HG02943 (cell line): Measurements from ENCODE around the gene KRTAP5-3.

Experiments used
- ATAC-seq: cut with Tn5 transposase; IDR thresholded peaks from one replicate; pipeline ENCODE4 v1.9.1; 2021; ENCODE audit warnings: mild to moderate bottlenecking, low read depth, moderate library complexity; ENCODE audit not compliant: unreplicated experiment

Gene KRTAP5-3

DNA sequence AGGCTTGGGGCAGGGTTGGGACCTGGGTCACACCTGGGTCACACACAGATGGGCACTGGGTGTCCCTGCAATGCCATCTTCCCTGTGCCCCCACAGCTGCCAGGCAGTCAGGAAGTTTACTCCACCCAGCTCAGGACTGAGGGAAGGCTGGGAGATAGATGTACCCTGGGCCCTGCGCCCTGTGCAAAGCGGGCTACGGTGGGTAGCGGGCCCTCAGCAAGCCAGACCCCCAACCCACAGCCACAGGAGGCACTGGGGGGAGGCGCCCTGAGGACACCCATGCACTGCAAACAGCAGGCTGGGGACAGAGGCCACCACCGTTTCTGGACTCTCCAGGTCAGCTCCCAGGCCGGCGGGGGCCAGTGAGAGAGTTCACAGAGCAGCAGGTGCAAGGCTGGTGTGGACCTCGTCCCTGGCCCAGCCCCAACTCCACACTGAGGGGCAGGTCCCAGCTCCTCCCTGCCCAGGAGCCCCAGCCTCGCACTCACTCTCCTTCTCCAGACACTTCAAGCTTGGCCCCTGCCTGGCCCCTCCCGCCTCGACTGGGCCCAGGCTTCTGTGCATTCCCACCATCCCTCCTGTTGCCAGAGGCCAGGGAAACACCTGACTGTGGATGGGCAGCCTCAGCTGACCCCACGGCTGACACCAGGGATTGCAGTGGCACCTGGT lies 41.1 kb downstream of the KRTAP5-3 start:
- no peak for ATAC-seq

DNA sequence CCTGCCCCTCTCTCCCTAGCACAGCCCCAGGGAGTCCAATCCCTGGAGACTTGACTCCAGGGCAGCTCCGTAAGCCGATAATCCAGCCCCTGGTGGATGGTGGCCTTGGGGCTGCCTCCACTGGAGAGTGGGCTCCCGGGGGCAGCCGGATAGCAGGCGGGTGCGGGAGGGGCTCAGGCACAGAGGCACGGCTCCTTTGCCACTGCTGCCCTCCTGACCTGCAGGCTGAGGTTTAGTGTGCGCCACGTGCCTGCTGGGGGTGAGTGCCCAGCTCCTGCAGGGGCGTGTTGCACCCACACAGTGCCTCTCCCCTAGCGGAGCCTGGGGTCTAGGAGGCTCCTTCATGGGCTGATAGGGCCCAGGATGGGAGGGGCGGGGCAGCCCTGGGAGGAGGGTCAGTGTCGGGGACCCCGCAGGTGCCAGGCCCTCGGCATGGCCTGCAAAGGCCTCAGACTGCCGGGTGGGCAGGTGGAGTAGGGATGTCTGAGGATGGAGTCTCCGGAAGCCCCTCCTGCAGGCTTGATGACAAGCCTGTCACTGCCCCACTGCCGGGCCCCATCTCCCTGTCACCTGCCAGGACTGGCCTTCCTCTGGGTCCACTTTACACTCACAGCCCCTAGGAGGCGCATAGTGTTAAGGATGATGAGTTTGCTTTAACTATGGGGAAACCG lies 41.7 kb downstream of the KRTAP5-3 start:
- no peak for ATAC-seq

DNA sequence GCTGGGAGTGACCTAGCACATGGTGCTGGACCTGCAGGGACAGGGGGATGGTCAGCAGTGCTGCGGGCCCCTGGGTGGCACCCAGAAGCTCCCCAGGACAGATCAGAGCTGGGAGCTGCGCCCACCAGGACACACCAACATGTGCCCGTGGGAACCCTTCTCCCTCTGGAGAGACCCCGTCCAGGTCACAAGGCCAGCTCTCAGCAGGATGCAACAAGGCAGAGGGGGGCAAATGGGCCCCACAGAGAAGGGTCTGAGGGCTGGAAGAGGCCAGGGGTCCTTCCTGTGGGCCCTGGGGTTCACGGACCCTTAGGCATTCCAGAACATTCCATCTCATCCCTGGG lies 42.4 kb downstream of the KRTAP5-3 start:
- no peak for ATAC-seq

DNA sequence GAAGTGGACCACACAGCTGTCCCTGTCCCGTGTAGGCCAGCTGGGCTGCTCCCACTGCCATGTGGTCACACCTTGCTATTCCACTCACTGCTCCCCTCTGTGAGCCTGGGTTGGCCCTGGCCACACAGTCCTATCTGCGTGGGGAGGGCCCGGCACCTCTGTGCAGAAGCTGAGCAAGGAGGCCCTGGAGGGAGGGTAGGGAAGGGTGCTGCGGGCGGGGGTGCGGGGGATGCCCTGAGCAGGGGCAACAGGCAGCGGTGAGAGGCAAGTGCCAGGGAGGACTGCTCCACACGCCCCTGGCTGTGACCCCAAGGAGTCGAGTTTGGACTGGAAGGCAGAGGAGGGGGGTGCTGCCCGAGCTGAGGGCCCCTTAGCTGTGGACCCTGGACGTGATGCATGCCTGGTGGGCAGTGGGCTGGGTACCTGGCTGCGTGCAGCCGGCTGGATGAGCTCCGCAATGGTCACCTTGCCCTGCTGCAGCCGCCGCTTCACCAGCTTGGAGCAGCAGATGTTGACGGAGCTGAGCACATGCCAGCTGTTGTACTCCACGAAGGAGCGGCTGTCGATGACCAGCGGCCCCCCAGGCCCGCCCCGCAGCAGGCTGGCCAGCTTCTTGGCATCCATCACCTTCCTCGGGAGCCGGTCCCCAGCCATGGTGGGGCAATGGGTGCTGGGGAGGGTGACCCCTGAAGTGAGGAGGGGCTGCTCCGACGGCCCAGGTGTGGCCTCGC lies 42.9 kb downstream of the KRTAP5-3 start:
- no peak for ATAC-seq

DNA sequence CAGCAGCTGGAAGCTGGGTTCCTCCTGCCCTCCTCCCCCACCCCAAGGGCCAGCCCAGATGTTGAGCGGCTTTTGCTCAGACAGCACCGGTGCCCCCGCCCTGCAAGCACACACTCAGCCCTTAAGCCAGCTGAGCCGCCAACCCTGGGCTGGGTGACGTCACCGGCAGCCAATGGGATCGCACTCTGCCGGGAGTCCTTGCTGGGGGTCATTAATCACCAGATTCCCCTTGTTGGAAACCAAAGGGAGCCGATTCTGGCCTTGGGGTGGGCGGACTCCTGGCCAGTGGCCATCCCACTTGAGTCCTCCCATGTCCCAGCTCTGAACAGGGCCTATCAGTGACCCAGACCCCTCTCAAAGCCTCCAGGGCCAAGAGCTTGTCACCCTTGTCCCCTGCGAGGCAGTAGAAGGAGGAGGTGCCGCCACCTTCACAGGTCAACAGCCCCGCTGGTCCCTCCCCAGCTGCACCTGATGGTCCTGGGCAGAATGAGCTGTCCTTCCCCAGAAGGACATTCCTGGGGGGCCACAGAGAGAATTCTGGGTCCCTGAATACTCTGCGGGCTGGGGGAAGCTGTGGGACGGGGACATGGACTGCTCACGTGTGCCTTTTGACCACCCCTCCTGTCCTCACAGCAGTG lies 43.6 kb downstream of the KRTAP5-3 start:
- no peak for ATAC-seq

DNA sequence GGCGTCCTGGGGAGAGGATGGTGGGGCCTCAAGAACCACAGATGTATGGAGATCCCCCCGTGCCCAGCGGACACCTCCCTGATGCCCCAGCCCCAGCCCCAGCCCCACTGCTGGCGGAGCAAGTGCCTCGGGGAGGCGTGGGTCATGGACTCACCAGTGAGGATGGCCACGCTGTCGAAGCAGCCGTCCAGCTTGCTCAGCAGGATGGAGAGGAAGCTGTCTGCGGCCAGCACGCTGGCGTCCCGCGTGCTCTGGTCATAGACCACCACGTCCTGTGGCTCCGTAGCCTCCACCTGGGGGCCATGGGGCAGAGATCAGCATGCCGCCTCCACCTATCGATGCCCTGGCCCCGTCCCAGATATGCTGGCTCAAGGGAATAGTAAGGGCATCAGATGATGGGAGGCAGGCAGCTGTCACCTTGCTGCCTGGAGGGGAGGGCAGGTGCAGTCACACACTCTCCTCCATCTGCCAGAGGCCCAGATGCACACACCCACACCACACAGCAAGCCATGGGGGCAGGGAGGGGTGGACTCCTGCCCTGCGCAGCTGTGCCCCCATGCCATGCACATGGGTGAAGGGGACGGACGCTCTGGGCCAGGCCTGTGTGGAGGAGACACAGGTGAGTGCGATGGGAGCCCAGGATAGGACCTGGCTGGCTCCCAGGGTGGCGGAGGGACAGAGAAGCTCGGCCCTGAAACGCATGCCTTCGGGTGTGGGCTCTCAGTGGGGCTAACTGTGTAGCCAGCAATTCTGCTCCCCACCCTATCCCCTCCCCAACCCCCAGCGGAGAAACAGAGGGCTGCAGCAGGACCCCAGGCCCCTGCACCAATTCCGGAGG lies 44.3 kb downstream of the KRTAP5-3 start:
- no peak for ATAC-seq

DNA sequence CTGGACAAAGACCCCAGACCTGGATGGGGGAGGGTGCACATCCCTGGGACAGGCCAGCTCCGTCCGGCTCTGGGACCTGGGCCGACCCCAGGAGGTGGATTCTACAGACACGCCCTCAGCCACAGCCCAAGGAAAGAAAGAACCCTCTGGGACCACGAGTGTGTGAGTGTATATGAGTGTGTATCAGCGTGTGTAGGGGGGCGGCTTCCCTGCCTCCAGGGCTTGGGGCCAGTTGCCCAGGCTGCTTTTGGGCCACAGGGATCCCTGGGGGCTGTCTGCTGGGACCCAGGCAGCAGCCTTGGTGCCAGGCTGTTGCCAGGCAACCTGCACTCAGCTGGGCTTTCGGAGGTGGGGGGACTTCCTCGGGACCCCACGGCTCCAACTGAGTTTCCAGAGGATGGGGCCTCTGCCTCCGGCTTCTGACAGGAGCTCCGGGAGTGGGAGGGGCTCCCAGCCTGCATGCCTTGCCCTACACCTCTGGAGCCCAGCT lies 45.1 kb downstream of the KRTAP5-3 start:
- no peak for ATAC-seq

DNA sequence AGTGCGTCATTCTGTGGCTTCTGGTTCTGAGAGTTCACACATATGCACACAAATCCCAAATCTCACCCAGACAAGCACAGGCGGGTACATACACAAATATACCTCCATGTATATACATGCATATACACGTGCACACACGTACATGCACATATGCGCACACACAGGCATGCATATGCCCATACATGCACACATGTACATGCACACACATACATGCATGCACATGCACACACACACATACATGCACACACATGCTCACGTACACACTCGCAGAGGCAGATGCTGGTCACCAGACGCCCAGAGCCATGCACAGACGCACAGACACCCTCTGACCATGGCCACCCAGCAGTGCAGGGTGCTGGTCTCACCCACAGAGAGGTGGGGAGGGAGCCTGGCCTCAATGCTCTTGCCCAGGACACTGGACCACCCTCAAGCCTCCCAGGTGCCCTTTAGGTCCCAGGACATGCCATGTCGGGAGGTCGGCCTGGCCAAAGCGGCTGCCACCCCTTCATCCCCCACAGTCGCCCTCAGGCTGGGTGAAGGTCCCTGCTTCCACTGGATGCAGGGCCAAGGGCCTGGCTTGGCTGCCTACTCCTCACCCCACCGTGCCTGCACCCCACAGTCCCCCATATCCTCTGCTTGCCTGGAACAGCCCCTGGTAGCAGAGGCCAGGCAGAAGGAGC lies 45.7 kb downstream of the KRTAP5-3 start:
- ATAC-seq = no peak

DNA sequence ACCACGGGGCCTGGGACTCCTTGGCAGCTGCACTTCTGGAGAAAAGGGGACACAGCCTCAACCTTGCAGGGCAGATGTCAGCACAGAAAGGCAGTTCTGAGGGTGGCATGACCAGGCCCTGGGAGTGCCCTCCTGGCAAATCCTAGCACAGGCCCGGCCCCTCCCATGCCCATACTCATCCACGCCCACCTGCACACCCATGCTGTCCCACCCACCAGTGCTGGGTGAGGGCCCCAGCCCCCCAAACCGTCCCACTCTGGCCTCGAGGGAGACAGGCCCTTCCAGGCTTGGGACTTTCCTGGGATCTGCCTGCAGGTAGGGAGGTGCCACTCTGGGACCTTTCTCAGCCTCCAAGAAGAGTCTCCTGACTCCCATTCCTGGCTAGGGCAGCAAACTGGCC lies 46.3 kb downstream of the KRTAP5-3 start:
- no peak for ATAC-seq

DNA sequence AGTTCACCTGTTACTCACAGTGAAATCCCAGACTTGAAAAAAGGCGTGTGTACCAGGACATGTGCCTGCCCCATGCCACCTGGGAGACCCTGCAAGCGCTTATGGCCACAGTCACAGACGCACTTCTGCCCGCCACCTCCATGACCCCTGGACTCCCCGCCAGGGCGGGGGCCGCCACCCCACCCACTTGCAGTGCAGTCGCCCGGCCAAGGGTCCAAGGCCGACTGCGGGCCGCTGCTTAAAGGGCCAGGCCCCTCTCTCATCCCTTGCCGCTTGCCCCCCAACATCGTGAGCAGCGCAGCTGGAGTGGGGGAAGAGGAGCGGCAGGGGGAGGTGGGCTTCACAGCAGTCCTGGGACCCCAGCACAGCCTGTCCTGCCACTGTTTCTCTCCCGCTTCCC lies 47.0 kb downstream of the KRTAP5-3 start:
- no peak for ATAC-seq

DNA sequence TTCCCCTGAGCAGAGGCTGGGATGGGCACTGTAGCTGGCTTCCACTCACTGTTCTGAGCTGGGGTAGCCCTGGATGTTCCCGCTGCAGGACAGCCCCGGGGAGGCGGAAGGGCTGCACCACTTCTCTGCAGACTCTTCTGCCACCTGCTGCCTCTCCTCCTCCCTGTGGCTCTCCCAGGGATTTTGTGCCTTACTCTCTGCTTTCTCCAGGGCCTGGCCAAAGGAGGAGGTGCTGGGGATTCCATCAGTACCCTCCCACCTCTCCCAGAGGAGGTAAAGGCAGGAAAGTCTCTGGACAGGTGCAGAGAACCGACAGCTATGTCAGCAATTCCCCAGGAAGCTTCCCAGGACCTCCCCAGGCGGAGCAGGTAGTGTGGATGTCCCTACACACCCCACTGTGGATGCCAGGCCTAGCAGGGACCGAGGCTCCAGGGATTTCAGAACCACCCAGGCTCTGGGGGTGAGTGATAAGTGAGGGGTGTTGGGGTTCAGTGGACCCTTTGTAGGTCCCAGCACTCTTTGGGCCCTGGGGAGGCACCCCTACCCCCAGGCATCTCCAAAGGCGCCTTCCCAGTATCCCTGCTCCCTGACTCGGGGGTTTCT lies 47.5 kb downstream of the KRTAP5-3 start:
- ATAC-seq = no peak

DNA sequence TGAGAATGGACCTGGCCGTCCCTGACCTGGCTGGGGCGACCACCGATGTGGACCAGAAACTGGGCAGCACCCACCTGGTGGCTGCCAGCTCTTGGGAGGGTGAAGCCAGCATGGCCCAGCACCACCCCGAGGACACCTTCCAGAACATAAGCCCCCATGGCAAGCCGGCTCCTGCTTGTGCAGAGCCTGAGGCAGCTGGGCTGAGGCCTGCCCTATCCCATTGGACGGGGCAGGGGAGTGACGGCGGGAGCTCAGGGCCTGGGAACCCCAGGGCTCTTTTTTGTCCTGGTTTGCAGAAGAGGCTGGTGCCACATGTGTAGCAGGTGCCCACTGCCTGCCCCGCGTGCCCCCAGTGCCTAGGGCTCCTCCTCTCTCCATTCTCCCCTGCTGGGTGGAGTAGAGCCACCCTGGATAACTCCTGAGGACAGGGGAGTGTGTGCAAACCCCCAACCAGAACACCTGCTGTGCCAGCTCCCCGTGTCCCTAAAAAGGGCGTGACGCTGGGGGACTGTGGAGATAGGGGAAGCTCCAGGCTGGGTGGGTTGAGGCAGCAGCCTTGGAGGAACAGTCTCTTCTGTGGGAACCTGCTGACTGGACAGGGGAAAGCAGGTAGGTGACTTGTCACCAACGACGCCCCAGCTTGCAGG lies 48.1 kb downstream of the KRTAP5-3 start:
- ATAC-seq = no peak

DNA sequence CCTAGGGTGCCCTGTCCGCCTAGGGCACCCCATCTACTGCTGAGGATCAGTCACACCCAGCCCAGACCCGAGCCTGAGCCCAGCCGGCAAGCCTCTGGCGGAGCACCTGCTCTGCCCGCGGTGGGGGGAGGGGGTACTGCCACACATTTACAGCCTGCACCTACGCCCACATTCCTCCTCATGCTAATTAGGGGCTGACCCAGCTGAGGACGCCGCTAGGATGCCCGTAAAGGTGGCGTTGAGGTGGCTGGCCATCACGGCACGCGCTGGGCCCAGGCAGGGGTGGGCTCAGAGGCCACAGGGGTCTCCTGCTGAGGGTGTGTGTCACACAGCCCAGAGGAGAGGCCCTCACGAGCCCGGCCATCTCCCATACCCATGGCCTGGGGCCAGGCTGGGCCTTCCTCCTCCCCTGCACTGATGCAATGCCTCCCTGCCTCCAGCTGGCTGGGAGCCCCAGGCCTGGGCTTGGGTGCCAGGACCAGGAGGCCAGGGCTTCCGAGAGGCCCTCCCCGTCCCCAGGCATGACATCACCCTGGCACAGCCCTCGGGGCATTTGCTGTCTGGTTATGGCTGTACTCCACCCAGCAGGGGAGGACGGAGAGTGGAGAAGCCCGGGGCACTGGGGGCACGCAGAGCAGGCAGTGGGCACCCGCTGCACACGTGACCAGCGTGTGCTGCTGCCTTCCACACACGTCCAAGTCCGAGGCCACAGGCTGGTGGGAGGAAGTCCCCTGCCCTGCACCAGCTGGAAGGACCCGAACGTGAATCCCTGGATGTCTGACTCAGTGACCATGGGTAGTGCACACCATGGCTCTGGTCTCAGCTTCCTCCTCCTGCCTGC lies 48.9 kb downstream of the KRTAP5-3 start:
- ATAC-seq = no peak

DNA sequence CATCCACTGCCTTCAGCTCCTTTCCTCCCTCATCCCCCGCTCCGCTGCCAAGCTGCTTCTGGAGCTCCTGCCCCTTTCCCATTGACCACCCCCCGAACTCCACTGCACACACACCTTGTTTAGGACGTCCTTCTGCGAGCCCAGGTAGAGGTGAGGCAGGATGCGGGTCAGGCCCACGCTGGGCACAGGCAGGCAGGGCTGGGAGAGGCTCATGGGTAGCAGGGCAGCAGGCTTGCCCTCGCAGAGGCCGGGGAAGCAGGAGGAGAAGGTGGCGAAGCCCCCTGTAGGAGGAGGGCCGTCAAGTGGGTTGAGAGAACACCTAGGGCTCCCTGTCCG lies 49.5 kb downstream of the KRTAP5-3 start:
- ATAC-seq = no peak

DNA sequence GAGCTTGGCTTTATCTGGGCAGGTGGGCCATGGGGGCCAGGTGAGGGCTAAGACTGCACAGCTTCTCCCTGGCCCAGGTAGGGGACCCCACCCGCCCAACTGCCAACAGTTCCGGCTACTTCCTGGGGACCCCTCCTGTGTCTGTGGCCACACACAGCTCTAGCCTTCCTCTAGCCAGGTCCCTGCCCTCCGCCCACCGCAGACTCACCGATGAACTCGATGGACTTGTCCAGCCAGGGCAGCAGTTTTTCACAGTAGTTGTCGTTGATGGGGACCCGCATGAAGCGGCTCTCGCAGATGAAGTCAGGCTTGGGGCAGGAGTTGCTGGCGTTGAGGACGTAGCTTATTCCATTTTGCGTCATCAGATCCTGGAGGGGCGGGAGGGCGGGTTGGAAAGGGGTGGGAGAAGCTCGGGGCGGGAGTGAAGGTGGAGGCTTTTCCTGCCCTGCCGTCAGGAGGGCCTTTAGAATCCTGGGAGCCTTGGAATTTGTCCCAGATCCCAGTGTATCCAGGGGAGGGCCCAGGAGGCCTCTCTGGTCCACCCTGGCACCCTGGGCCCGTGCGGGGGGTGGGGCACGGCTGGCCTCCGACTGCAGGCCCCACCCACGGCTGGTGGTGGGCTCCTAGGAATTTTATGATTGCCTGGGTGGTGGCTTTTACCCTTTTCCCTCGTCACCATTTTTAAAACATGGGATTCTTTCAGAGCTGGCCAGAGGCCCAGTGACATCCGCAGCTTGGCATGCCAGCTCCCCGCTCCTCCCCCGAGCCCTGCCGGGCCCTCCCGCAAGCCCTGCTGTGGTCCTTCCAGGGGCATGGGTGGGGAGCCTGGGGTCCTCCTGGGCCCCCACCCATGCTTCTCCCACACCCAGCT lies 50.1 kb downstream of the KRTAP5-3 start:
- ATAC-seq = no peak
